H9 (cell line): ENCODE data around the gene SLCO4A1. TPM values are rescaled to one million over a fixed set of nuclear protein-coding genes. Genes with fewer than 3 reads are reported as not detected.

Source experiments
- DNase-seq: peaks from one replicate; pipeline ENCODE4 v3.0.0-alpha.2; 2017
- H2AFZ ChIP-seq: one replicate; pipeline ENCODE4 v1.6.1; 2013; ENCODE audit warnings: mild to moderate bottlenecking, low read length, control low read depth, moderate library complexity
- H2AK5ac ChIP-seq: 2 replicates; pipeline ENCODE4 v1.6.1; 2013; ENCODE audit warnings: low read length, control low read depth, mixed read lengths; ENCODE audit not compliant: insufficient read length
- H2BK120ac ChIP-seq: one replicate; pipeline ENCODE4 v1.6.1; 2013; ENCODE audit warnings: low read depth, mild to moderate bottlenecking, low read length, control low read depth, inconsistent platforms; ENCODE audit not compliant: poor library complexity, severe bottlenecking
- H2BK12ac ChIP-seq: 2 replicates; pipeline ENCODE4 v1.6.1; 2013; ENCODE audit warnings: low read length, control low read depth, mixed read lengths, low read depth; ENCODE audit not compliant: insufficient read length
- H2BK15ac ChIP-seq: 2 replicates; pipeline ENCODE4 v1.6.1; 2013; ENCODE audit warnings: low read depth, low read length, control low read depth
- H2BK20ac ChIP-seq: one replicate; pipeline ENCODE4 v1.6.1; 2013; ENCODE audit warnings: low read depth, mild to moderate bottlenecking, low read length, control low read depth, inconsistent platforms; ENCODE audit not compliant: poor library complexity, severe bottlenecking
- H2BK5ac ChIP-seq: 2 replicates; pipeline ENCODE4 v1.6.1; 2013; ENCODE audit warnings: low read length, control low read depth, mixed read lengths; ENCODE audit not compliant: insufficient read length
- H3K14ac ChIP-seq: 2 replicates; pipeline ENCODE4 v1.6.1; 2013; ENCODE audit warnings: low read length, control low read depth; ENCODE audit not compliant: insufficient read depth
- H3K18ac ChIP-seq: 2 replicates; pipeline ENCODE4 v1.6.1; 2013; ENCODE audit warnings: low read depth, mild to moderate bottlenecking, mixed read lengths, low read length, control low read depth; ENCODE audit not compliant: insufficient read length
- H3K23ac ChIP-seq: 2 replicates; pipeline ENCODE4 v1.6.1; 2013; ENCODE audit warnings: low read length, control low read depth, mixed read lengths, low read depth; ENCODE audit not compliant: insufficient read length
- H3K23me2 ChIP-seq: 2 replicates; pipeline ENCODE4 v1.6.1; 2013; ENCODE audit warnings: low read depth, mild to moderate bottlenecking, mixed read lengths, low read length, control low read depth; ENCODE audit not compliant: insufficient read length, poor library complexity, severe bottlenecking
- H3K27ac ChIP-seq: 2 replicates; pipeline ENCODE4 v1.5.1; 2013; ENCODE audit warnings: low read length, control low read depth, mixed read lengths, low read depth; ENCODE audit not compliant: insufficient read length
- H3K27me3 ChIP-seq: 2 replicates; pipeline ENCODE4 v1.6.1; 2013; ENCODE audit warnings: low read length, control low read depth, inconsistent platforms; ENCODE audit not compliant: insufficient read depth
- H3K4ac ChIP-seq: 2 replicates; pipeline ENCODE4 v1.6.1; 2013; ENCODE audit warnings: low read depth, mild to moderate bottlenecking, control low read depth, inconsistent platforms, low read length, moderate library complexity
- H3K4me1 ChIP-seq: 2 replicates; pipeline ENCODE4 v1.6.1; 2013; ENCODE audit warnings: low read length, control low read depth, inconsistent platforms; ENCODE audit not compliant: insufficient read depth
- H3K4me2 ChIP-seq: 2 replicates; pipeline ENCODE4 v1.6.1; 2013; ENCODE audit warnings: low read length, control low read depth, mixed read lengths; ENCODE audit not compliant: insufficient read length, insufficient read depth
- H3K56ac ChIP-seq: 2 replicates; pipeline ENCODE4 v1.6.1; 2013; ENCODE audit warnings: low read depth, mild to moderate bottlenecking, mixed read lengths, low read length, control low read depth; ENCODE audit not compliant: insufficient read length
- H3K79me1 ChIP-seq: 2 replicates; pipeline ENCODE4 v1.6.1; 2013; ENCODE audit warnings: low read depth, mild to moderate bottlenecking, moderate library complexity, low read length, control low read depth, inconsistent platforms; ENCODE audit not compliant: insufficient read depth, poor library complexity, severe bottlenecking
- H3K79me2 ChIP-seq: 2 replicates; pipeline ENCODE4 v1.6.1; 2013; ENCODE audit warnings: low read length, control low read depth, inconsistent platforms; ENCODE audit not compliant: insufficient read depth
- H3K9ac ChIP-seq: 2 replicates; pipeline ENCODE4 v1.6.1; 2013; ENCODE audit warnings: low read length, control low read depth, mixed read lengths; ENCODE audit not compliant: insufficient read length; ENCODE audit errors: extremely low read depth
- H3K9me3 ChIP-seq: one replicate; pipeline ENCODE4 v1.6.1; 2013; ENCODE audit warnings: low read depth, low read length, inconsistent platforms; ENCODE audit not compliant: control insufficient read depth
- H3T11ph ChIP-seq: one replicate; pipeline ENCODE4 v1.6.1; 2013; ENCODE audit warnings: mild to moderate bottlenecking, low read length, control low read depth, inconsistent platforms
- H4K20me1 ChIP-seq: one replicate; pipeline ENCODE4 v1.6.1; 2013; ENCODE audit not compliant: control insufficient read depth, insufficient read length, insufficient read depth
- H4K5ac ChIP-seq: 2 replicates; pipeline ENCODE4 v1.6.1; 2013; ENCODE audit warnings: low read depth, mild to moderate bottlenecking, mixed read lengths, low read length, control low read depth; ENCODE audit not compliant: insufficient read length
- H4K8ac ChIP-seq: replicated peaks from 2 replicates; pipeline ENCODE4 v1.6.1; 2013; ENCODE audit warnings: low read length, control low read depth, mixed read lengths, low read depth; ENCODE audit not compliant: insufficient read length
- H4K91ac ChIP-seq: 2 replicates; pipeline ENCODE4 v1.6.1; 2013; ENCODE audit warnings: low read depth, mild to moderate bottlenecking, moderate library complexity, mixed read lengths, low read length, control low read depth; ENCODE audit not compliant: insufficient read length
- H3K27ac Mint-ChIP-seq, 3 experiments: 2 replicates in 2 of 3; 3 replicates in 1 of 3; pipeline ENCODE4 v1.8.0; 2020 to 2021; ENCODE audit warnings: mixed read lengths in 3 of 3, mild to moderate bottlenecking in 1 of 3, moderate library complexity in 1 of 3
- H3K27me3 Mint-ChIP-seq: 2 replicates; pipeline ENCODE4 v1.8.0; 2021; ENCODE audit warnings: low read depth, mild to moderate bottlenecking, moderate library complexity, mixed read lengths
- H3K36me3 Mint-ChIP-seq, 3 experiments: 2 replicates in 2 of 3; 3 replicates in 1 of 3; pipeline ENCODE4 v1.8.0; 2020 to 2021; ENCODE audit warnings: low read depth in 3 of 3, mixed read lengths in 3 of 3; ENCODE audit not compliant: insufficient read depth in 1 of 3
- H3K4me1 Mint-ChIP-seq, 2 experiments: 2 replicates each; pipeline ENCODE4 v1.8.0; 2020; ENCODE audit warnings: mixed read lengths in 2 of 2
- H3K4me3 Mint-ChIP-seq, 2 experiments: 2 replicates in 1 of 2; 3 replicates in 1 of 2; pipeline ENCODE4 v1.8.0; 2020 to 2021; ENCODE audit warnings: mild to moderate bottlenecking in 2 of 2, mixed read lengths in 2 of 2, moderate library complexity in 1 of 2
- H3K9me3 Mint-ChIP-seq, 2 experiments: 2 replicates in 1 of 2; 3 replicates in 1 of 2; pipeline ENCODE4 v1.8.0; 2020; ENCODE audit warnings: mild to moderate bottlenecking in 2 of 2, mixed read lengths in 2 of 2, moderate library complexity in 1 of 2
- CTCF ChIP-seq: fragments of 200-600 bp; sonication (generic); conservative IDR thresholded peaks from 3 replicates; pipeline ENCODE4 v1.8.0; 2021; ENCODE audit warnings: antibody characterized with exemption, mild to moderate bottlenecking
- WGBS: extraction: QIAGEN DNeasy Blood & Tissue Kit; methylation state at CpG from one replicate; pipeline ENCODE4 v1.1.7; 2013; ENCODE audit warnings: missing lambda C conversion rate, low lambda C conversion rate, mixed read lengths; ENCODE audit not compliant: insufficient read length; ENCODE audit errors: extremely low coverage; 5-methylcytosine and 5-hydroxymethylcytosine counted together
- total RNA-seq: library from RNA; stranded (reverse); gene quantifications from 2 replicates; pipeline ENCODE4 v1.2.1, GENCODE V29; 2021

The SLCO4A1 gene
- total RNA-seq, 1 experiment from 2014 or later: 9.4 TPM

GRCh38 chr20:62709537-62709905 is 67.2 kb downstream of the SLCO4A1 start:
- H3K27me3 Mint-ChIP-seq: peaks cover 78% of the 10 kb centered on the region

More at GRCh38 chr20:62709537-62709905, 67.2 kb downstream of the SLCO4A1 start:
- Histone ChIP-seq H4K8ac (no peak overlapping the region), H2AK5ac (no peak overlapping the region), H3K23ac (no peak overlapping the region), H3K4me2 (peak overlapping the region; percentile 22), H3K4me1 (no peaks in the 10 kb centered on the region), H2BK5ac (no peak overlapping the region), H3K27me3 (peaks cover 12% of the 10 kb centered on the region; the same call in 1 of the 2 replicates), H2BK15ac (no peak overlapping the region), H4K91ac (no peak overlapping the region), H4K5ac (no peak overlapping the region), H3K79me2 (no peaks in the 10 kb centered on the region), H3K79me1 (no peaks in the 10 kb centered on the region), H2BK20ac (no peak overlapping the region), H3K9ac (no peak overlapping the region), H3K4ac (no peak overlapping the region), H2AFZ (no peak overlapping the region), H2BK120ac (no peak overlapping the region), H3K9me3 (no peaks in the 10 kb centered on the region), H3K18ac (no peak overlapping the region), H4K20me1 (peaks cover 6% of the 10 kb centered on the region), H3K27ac (no peak overlapping the region), H3T11ph (no peak overlapping the region), H3K23me2 (peaks cover 15% of the 10 kb centered on the region), H3K56ac (no peak overlapping the region), H3K14ac (no peak overlapping the region; the same call in 1 of the 2 replicates), H2BK12ac (no peak overlapping the region)
- Mint-ChIP-seq H3K27ac (no peak overlapping the region; a peak in 1 of 7 replicates), H3K4me1 (peaks cover 5 to 12% of the 10 kb centered on the region in 2 experiments), H3K36me3 (no peaks in the 10 kb centered on the region), H3K4me3 (peak overlapping the region in 1 of 2 experiments; percentile 48; a peak in 1 of 5 replicates), H3K9me3 (peaks cover 0 to 2% of the 10 kb centered on the region in 2 experiments; a peak in 1 of 5 replicates)
- no peak for TF ChIP-seq CTCF
- WGBS: no CpG with 5 or more reads among the region's 30 CpGs
- no peak for DNase-seq
